ENCODE data around the gene CFTR.

The CFTR gene

GRCh38 chr7:117679120-117679519 is 199.3 kb downstream of the CFTR start:
- no peaks in the 10 kb centered on the region for H3K79me2 ChIP-seq (ENCODE audit: low read length)
- no peaks in the 10 kb centered on the region for H3K4me1 ChIP-seq (ENCODE audit: low read length)
- no peaks in the 10 kb centered on the region for H3F3A ChIP-seq (ENCODE audit: insufficient read depth, low read length)
- H4K20me1 ChIP-seq (ENCODE audit: insufficient read depth, low read length): no peaks in the 10 kb centered on the region
- no peaks in the 10 kb centered on the region for H3K9me3 ChIP-seq (replicated peaks; ENCODE audit: insufficient read depth, low read length)
- no peaks in the 10 kb centered on the region for H3K36me3 ChIP-seq (replicated peaks; ENCODE audit: insufficient read depth, low read length)
- no peak overlapping the region for H2AFZ ChIP-seq (ENCODE audit: low read length)
- TF ChIP-seq EZH2phosphoT487 (IDR thresholded peaks at IDR 0.05; ENCODE audit: low read length) (no peak), CTCF (IDR thresholded peaks at IDR 0.05; ENCODE audit: low read length) (no peak), EZH2 (optimal IDR thresholded peaks at IDR 0.05; ENCODE audit: low read depth, low read length) (no peak)
- H3K9me2 ChIP-seq (replicated peaks; ENCODE audit: insufficient read depth, low read length): no peaks in the 10 kb centered on the region
- no peak for DNase-seq
- no peak overlapping the region for H3K9ac ChIP-seq (ENCODE audit: low read length)
- H3K4me2 ChIP-seq (ENCODE audit: low read depth, low read length): no peak overlapping the region
- H3K27me3 ChIP-seq (replicated peaks; ENCODE audit: insufficient read depth, low read length): no peaks in the 10 kb centered on the region
- H3K27ac ChIP-seq (ENCODE audit: low read length): no peak overlapping the region
- no peak overlapping the region for H3K4me3 ChIP-seq (ENCODE audit: low read length)

GRCh38 chr7:117682681-117683385 is 203.0 kb downstream of the CFTR start:
- no peak overlapping the region for H3K27ac ChIP-seq (ENCODE audit: low read length)
- no peak overlapping the region for H3K9ac ChIP-seq (ENCODE audit: low read length)
- H3K4me1 ChIP-seq (ENCODE audit: low read length): no peaks in the 10 kb centered on the region
- no peak overlapping the region for H3K4me3 ChIP-seq (ENCODE audit: low read length)
- no peak for DNase-seq
- no peak overlapping the region for H2AFZ ChIP-seq (ENCODE audit: low read length)
- H3K36me3 ChIP-seq (replicated peaks; ENCODE audit: insufficient read depth, low read length): no peaks in the 10 kb centered on the region
- H3K79me2 ChIP-seq (ENCODE audit: low read length): no peaks in the 10 kb centered on the region
- no peaks in the 10 kb centered on the region for H3K9me3 ChIP-seq (replicated peaks; ENCODE audit: insufficient read depth, low read length)
- H3K27me3 ChIP-seq (replicated peaks; ENCODE audit: insufficient read depth, low read length): no peaks in the 10 kb centered on the region
- H3K9me2 ChIP-seq (replicated peaks; ENCODE audit: insufficient read depth, low read length): no peaks in the 10 kb centered on the region
- H3K4me2 ChIP-seq (ENCODE audit: low read depth, low read length): no peak overlapping the region
- no peak for TF ChIP-seq CTCF (IDR thresholded peaks at IDR 0.05; ENCODE audit: low read length)
- no peak for TF ChIP-seq EZH2 (optimal IDR thresholded peaks at IDR 0.05; ENCODE audit: low read depth, low read length)
- H4K20me1 ChIP-seq (ENCODE audit: insufficient read depth, low read length): no peaks in the 10 kb centered on the region
- no peaks in the 10 kb centered on the region for H3F3A ChIP-seq (ENCODE audit: insufficient read depth, low read length)

- Histone ChIP-seq H4K20me1 (ENCODE audit: insufficient read depth, low read length) (no peaks in the 10 kb centered on the region), H3K4me1 (ENCODE audit: low read length) (no peaks in the 10 kb centered on the region), H3K4me3 (ENCODE audit: low read length) (no peak overlapping the region), H2AFZ (ENCODE audit: low read length) (no peak overlapping the region), H3K27ac (ENCODE audit: low read length) (no peak overlapping the region), H3K9me3 (replicated peaks; ENCODE audit: insufficient read depth, low read length) (no peaks in the 10 kb centered on the region), H3F3A (ENCODE audit: insufficient read depth, low read length) (no peaks in the 10 kb centered on the region), H3K36me3 (replicated peaks; ENCODE audit: insufficient read depth, low read length) (no peaks in the 10 kb centered on the region), H3K9me2 (replicated peaks; ENCODE audit: insufficient read depth, low read length) (no peaks in the 10 kb centered on the region), H3K9ac (ENCODE audit: low read length) (no peak overlapping the region), H3K27me3 (replicated peaks; ENCODE audit: insufficient read depth, low read length) (no peaks in the 10 kb centered on the region), H3K4me2 (ENCODE audit: low read depth, low read length) (no peak overlapping the region), H3K79me2 (ENCODE audit: low read length) (no peaks in the 10 kb centered on the region)
- DNase-seq: no peak
- TF ChIP-seq EZH2phosphoT487 (IDR thresholded peaks at IDR 0.05; ENCODE audit: low read length) (no peak), CTCF (IDR thresholded peaks at IDR 0.05; ENCODE audit: low read length) (no peak), EZH2 (optimal IDR thresholded peaks at IDR 0.05; ENCODE audit: low read depth, low read length) (no peak)
These were observed 203.8 kb downstream of the CFTR start for GRCh38 chr7:117683430-117684175.
